Adipose tissue (tissue), 3 donors: ENCODE measurements around the gene PLPP4. TPM values are rescaled to one million over a fixed set of nuclear protein-coding genes. Genes with fewer than 3 reads are reported as not detected.

Source experiments
- H3K27ac ChIP-seq: one replicate; pipeline ENCODE4 v1.5.1; 2013; ENCODE audit warnings: low read depth, low read length
- WGBS, 3 donors: extraction: QIAGEN DNeasy Blood & Tissue Kit; methylation state at CpG; one replicate each; pipeline ENCODE4 v1.1.7; 2013; 5-methylcytosine and 5-hydroxymethylcytosine counted together
- polyA plus RNA-seq, 3 donors: library from polyadenylated mRNA; stranded (reverse); fragments of 200-250 nt; gene quantifications; one replicate each; pipeline ENCODE4 v1.2.3, GENCODE V29; 2013
- donor health status: healthy with polysubstance abuse.
- donor health status: Bipolar disorder and iron deficiency.
- donor health status: healthy.

Gene PLPP4
- polyA plus RNA-seq = not detected

DNA sequence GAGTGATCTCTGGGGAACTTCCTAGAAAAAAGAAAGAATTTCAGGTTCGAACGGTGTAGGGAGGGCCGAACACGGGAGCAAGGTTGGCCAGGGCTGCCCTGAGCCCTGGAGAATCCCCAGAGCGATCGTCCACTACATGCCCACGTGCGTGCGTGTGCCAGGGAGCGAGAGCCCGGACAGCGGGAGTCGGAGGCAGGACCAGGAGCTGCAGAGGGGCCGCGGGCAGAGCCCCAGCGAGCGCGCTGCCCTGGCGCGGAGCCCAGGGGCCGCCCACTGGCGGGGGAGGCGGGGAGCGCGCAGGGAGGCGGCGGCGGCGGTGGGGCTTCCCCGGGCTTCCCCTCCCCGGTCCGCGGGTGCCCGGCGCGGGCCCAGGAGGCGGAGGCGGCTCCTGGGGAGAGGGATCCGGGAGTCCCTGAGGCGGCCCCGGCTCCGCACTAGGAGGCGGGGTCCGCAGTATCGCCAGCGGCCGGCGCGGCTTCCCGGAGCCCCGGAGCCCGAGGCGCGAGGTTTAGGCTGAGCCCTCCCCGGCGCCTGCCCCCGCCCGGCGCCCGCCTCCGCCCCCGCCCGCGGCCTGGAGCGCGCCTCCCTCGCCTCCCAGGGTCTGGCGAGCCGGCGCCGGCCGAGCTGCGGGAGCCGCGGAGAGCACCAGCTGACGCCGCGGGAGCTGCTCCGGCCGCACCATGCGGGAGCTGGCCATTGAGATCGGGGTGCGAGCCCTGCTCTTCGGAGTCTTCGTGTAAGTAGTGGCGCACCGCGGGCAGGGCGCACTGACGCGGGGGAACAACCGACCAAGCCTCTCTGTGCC, at the start of gene PLPP4:
PLPP4 (plus strand) TSS at position 602 of the 805 bp plus-strand sequence; CDS start at position 681, 79 bp downstream.
- 0% methylated on average over 52 to 92 of the region's 92 CpGs for WGBS, 3 donors
- no peak within 1 kb of the TSS for H3K27ac ChIP-seq

DNA sequence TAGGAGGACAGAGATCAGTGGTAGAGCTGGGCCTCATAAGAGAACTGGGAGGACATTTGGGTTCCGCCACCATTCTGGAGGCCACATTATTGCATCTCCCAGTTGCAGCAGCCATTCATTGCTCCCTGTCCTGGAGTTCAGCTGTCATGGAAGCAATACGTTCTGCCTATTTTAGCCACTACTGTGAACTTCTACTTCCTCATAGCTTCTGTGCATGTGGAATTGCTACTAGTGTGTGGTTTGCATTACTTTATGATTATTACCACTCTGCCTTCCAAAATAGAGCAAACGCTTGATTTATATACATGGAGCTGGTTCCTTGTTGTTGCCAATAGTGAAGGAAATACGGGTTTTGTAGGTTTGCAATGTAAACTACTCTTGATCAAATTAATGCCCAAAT, 47.2 kb upstream of the PLPP4 start:
- WGBS, 3 donors = 75 to 77% (median 75%) methylated on average over 4 of the region's 4 CpGs
- H3K27ac ChIP-seq = no peak overlapping the region

DNA sequence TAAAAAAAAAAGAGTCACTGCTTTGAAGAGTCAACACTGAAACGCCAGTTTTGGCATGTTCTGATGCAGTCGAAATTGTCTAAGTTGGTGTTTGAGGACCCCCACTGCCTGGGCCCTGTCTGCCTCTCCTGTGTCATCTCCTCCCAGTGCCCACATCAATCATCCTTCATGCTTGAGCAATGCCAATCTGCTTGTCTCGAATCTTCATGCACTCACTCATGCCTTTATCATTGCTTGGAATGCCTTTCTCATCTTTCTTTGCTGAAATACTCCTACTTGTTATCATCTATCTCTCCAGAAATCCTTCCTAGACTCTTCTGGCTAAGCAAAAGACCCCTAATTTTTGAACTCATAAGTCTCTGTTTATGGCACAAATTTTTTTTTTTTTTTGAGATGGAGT, 42.1 kb upstream of the PLPP4 start:
- WGBS, 3 donors = 64 to 75% (median 66%) methylated on average over 3 of the region's 3 CpGs
- H3K27ac ChIP-seq = no peak overlapping the region

DNA sequence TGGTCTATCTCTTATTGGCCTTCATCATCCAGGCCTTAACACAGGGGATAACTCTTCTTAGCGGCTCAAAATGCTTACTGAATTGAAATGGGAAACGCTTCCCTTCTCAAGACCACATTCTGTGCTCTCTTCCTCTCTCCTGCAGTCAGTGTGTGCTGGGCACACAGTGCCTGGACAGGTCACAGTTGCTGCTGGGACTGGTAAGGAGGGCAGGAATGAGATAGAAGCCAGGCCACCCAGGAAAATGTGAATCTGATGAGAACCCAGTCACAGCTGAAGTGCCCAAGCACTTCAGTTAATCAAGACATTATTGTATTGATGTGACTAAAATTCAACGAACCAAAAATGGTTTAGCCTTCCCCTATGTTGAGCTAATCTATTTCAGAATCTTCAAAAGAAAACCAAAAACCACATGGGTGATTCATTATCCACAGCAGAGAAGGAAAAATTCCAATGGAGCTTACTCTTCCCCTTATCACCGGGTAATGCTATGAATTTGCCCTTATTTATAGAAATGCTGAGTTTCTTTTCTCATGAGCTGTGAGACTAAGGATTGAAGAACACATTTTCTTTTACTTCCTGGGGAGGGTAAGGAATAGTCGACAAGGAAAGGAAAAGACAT, 41.2 kb upstream of the PLPP4 start:
- H3K27ac ChIP-seq = no peak overlapping the region
- 72 to 74% (median 73%) methylated on average over 5 of the region's 5 CpGs for WGBS, 3 donors

DNA sequence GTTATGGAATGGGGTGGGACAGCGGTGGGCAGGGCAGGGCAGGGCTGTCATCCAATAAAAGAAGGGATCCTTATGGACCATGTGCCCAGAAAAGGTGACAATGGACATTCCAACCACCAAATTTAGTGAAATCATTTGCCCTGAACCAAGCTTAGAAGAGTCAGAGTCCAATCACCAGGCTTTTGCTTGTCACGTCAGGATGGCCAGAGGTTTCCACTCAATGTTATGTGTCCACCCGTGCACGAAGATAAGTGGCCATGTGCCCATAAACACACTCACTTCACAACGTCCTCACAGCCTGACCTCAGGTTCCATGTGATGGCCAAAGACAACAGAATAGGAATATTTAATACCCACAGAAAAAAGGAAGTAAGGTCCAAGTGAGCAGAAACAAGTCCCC, 36.6 kb upstream of the PLPP4 start:
- WGBS, 3 donors = 57 to 78% (median 69%) methylated on average over 5 of the region's 5 CpGs
- H3K27ac ChIP-seq = no peak overlapping the region

DNA sequence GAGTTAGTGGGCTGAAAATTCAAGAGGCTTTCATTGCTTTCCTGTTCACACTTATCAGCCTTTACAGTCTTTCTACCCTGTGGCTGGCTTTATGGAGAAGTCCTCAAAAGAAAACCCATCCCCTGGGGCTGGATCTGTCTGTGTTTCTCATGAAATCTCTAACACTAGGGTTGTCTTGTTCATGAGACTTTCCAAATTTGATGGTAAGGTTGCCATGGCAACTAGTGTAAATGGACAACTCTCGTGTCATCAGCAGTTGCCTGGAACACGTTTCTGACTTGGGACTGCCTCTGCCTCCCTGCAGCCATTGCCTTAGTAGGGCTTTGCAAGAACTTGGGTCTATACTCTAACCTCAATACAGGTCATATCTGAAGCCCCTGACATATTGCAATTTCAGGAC, 35.8 kb upstream of the PLPP4 start:
- H3K27ac ChIP-seq = no peak overlapping the region
- WGBS, 3 donors = 13 to 41% (median 29%) methylated on average over 2 of the region's 2 CpGs

DNA sequence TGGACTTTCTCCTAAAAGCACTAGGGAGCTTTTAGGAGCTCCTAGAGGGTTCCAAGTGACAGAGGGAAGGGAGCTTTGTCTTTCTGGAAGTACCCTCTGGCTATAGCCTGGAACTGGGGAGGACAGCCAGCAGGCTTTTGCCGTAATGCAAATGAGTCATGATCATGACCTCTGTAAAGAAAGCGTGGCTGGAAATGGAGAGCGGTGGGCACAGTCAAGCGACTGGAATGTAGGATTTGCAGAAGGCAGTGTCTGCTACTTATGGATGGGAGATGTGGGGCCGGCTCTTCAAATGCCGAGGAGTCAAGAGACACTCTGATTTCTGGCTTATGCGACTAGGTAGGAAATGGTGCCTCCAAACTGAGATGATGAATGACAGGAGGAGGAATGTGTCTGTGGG, 34.6 kb upstream of the PLPP4 start:
- 76 to 89% (median 81%) methylated on average over 7 of the region's 7 CpGs for WGBS, 3 donors
- H3K27ac ChIP-seq = no peak overlapping the region

DNA sequence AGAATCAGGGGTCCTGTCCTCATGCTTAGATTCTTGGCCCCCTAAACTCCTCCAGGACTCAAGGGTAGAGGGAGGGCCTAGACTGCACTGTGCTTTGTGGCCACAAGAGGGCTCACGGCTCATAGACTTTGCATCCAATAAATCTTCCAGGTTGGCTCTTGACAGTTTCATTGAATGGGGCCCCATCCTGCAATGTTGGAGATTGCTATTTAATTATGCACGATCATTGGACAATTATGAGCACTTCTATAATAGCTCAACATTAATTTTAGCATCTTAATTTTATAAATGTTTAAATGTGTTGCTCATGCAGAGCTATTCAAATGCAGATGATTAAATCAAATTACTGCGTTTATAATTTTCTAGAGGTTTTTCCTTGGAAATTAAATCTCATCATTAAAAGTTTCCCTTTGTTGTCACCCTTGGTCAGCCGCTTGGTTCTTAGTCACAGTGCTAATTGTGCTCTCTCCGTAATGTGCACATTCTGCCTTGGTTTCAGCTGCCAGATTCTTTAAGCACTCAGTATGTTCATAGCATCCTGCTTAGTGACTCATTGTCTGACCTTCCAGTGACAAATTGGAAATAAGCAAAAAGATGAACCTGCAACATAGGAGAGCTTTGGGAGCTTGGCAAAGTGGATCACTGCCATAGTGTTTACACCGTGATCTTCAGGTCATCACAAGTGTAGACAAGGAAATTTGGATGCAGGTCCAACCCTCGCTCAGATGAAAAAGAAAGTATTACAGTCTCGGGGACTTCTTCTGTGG, 33.4 kb upstream of the PLPP4 start:
- no peak overlapping the region for H3K27ac ChIP-seq
- 51 to 62% (median 59%) methylated on average over 8 of the region's 8 CpGs for WGBS, 3 donors

DNA sequence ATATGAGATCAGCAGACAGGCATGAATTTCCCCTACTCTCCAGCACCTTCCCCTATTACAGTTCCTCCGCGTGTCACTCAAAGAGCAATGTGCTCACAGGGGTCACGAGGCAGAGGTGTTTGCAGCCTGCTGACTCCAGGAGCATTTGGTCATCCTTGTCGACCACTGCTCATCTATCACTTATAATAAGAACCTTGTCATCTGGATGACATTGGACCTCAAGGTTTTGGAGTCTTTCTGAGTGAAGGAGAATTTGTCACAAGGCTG, 32.9 kb upstream of the PLPP4 start:
- no peak overlapping the region for H3K27ac ChIP-seq
- 66 to 74% (median 69%) methylated on average over 4 of the region's 4 CpGs for WGBS, 3 donors

DNA sequence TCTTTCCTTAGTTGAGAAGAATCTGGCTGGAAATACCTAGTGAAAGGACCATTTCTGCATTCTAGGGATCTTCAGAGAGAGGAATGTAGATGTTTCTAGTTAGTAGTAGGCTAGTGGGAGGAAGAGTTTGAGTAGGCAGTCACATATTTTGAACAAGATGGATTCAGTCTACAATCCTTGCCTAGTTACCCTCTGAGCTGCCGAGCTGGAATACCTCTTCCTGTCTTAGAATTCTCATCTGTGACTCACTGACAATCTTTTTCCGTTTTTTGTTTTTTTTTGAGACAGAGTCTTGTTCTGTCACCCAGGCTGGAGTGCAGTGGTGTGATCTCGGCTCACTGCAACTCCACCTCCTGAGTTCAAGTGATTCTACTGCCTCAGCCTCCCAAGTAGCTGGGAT, 30.7 kb upstream of the PLPP4 start:
- WGBS, 3 donors = 70 to 79% (median 79%) methylated on average over 3 of the region's 3 CpGs
- no peak overlapping the region for H3K27ac ChIP-seq

DNA sequence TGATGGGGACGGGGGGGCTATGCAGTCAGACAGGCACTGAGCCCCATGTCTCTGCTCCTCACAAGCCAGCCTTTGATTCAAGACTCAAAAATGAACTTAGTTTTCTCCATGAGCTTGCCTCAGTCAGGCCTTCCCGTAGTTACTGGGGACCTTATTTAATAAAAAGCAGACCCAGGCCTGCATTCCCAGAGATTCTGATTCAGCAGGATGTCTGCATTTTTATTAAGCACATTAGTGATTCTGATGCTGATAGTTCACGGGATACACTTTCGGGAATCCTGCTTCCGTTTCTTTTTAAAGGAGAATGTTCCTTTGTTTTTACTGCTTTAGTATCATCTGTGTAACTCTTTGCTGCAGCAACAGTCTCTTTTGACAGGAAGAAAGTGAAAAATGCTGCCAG, 28.3 kb upstream of the PLPP4 start:
- 56 to 74% (median 63%) methylated on average over 5 of the region's 5 CpGs for WGBS, 3 donors
- no peak overlapping the region for H3K27ac ChIP-seq

DNA sequence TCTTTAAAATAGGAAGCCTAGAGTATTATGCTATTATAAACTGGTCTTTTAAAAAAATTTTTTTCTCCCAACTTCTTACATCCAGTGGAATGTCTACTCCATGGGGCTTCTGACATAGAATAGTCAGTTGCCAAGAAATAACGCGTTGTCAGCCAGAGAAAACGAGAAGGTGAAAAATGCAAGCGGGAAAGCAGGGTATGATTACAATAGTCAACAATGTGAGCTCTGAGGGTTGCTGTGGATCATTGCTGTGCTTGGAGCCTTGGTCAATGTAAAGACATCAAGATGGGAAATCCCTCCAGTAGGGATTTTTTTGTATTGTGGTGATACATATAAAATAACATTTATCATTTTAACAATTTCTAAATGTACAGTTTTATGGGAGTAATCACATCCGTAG, 27.6 kb upstream of the PLPP4 start:
- no peak overlapping the region for H3K27ac ChIP-seq
- WGBS, 3 donors = 57 to 77% (median 73%) methylated on average over 5 of the region's 5 CpGs

DNA sequence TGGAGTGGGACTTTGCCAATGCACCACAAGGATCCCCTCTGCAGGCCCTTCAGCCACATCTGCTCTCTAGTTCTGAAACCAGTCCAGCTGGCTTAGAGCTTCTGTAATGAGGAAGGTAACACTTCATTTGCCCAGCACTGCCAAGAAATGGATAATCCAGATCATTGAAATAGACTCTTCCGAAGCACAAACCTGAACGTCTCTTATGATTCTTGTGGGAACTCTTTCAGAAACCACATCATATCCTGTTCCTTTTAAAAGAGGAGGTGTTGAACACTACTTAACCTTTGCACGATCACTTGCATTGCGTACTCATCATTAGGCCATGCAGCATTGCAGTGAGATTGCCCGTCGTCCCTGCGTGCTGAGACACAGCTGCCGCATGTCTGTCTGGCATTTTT, 25.8 kb upstream of the PLPP4 start:
- H3K27ac ChIP-seq = no peak overlapping the region
- WGBS, 3 donors = 60 to 66% (median 62%) methylated on average over 8 of the region's 8 CpGs

DNA sequence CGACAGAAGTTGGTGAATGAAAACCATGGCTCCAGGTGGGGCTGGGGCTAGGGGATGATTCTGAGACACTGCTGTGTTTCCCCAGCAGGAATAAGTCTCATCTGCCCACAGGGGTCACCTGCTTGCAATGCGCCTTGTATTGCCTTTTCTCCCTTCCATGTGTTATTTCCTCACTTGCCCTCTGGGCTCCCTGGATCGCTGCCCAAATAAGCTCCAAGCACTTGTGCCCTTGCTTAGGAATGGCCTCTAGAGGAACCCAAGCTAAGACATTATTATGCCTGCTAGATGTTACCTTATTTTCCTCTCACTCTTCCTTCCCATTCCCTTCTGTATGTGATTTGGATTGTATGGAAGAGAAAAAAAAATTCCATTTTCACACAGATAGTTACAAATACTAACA, 24.8 kb upstream of the PLPP4 start:
- WGBS, 3 donors = 69 to 75% (median 73%) methylated on average over 3 of the region's 3 CpGs
- no peak overlapping the region for H3K27ac ChIP-seq

DNA sequence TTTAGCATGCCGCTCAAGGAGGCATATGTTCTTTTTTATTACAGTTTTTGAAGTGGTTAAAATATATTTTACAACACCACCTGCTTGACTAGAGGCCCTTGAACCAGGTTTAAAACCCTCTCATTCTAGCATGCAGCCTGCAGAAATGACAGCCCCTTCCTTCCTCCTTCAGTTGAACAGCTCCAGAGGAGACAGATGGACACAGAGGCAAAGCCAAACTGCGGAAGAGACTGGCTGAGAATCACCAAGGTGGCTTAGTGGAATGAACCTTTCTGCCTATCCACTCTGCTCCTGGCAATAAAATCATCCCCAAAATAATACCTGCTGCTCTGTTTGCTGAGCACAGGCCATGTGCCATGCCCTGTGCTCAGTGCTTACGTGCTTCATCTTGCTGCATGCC, 23.9 kb upstream of the PLPP4 start:
- WGBS, 3 donors = 40 to 76% (median 52%) methylated on average over 3 of the region's 3 CpGs
- H3K27ac ChIP-seq = no peak overlapping the region

DNA sequence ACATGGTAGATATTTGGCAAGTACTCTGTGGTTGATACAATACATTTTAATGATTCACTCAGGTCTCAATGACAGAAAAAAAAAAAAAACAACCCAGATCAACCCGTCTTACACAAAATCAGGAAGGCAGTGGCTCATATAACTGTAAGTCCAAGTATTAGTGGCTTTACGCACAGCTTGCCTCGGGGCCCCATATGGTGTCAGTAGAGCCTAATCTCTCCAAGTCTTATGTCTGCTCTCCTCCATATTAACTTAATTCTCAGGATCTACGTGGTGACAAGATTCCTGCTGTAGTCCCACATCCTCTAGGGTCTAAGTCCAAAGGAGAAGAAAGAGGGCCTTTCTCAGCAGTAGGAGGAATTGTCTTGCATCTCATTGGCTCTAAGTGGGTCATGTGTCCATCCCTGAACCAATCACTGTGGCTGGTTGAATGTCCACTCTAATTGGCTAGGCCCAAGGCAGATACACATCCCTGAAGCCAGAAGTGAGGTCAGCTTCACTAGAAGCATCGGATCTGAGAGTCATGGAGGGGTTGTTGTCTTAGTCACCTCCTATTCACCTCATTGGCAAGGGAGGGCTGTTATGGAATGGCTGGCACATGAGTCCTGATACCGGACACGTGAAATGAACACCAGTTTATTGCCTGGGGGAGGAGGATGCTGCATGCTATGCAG, 20.5 kb upstream of the PLPP4 start:
- WGBS, 3 donors = 72 to 82% (median 80%) methylated on average over 7 of the region's 7 CpGs
- no peak overlapping the region for H3K27ac ChIP-seq

DNA sequence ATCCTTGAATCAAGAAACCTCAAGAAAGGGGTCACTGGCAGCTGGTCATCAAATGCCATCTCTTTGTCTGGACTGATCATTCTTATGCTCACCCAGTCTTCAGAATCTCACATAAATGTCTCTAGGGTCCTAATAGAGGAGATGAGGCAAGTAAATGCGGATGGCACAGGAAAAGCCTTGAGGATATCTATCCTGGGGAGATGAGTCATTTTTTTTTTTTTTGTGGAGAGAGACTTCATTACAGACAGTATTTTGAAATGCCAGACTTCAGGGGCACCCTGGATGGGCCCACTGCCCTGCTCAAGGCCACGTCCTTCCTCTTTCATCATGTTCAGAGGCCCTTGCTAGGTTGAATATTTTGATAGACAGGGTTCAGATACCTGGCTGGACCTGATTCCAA, 19.5 kb upstream of the PLPP4 start:
- no peak overlapping the region for H3K27ac ChIP-seq
- 37 to 72% (median 70%) methylated on average over 2 of the region's 2 CpGs for WGBS, 3 donors

DNA sequence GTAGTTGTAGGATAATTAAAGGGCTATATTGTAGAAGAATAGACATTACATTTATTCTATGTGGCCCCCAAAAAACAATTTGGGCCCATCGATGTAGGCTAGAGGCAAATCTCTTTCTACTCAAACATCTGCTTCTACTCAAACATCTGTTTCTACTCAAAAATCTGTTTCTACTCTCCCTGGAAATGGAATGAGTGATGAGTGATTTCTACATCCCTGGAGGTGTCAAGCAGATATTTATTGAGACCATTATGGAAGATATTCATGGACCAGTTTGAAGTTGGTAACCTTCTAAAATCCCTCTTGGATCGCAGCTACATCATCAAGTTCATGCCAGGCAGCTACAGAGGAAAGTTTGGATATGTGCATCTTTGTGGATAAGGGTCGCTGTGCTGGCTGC, 5.1 kb upstream of the PLPP4 start:
- H3K27ac ChIP-seq = no peak overlapping the region
- 62 to 84% (median 67%) methylated on average over 3 of the region's 3 CpGs for WGBS, 3 donors

DNA sequence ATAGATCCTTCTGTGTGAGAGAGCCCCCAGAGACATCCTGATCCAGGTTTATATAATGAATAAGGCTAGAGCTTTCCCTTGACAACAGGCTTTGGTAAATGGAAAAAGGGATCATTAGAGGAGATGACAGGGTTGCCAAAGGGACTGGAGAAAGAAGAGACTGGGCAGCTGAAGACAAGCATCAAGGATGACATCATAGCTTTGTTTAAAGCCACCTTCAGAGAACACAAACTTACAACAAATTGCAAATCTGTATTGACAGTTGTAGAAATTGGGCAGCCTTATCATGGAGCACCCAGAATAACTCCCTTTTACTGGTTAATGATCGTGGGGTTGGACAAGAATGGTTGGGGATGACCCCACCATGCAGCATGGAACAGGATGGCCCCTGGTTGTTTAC, 3.7 kb upstream of the PLPP4 start:
- WGBS, 3 donors = 57 to 68% (median 59%) methylated on average over 1 of the region's 1 CpG
- H3K27ac ChIP-seq = no peak overlapping the region
